NCI-H82 treated with DMSO at 0.1 percent for 48 hours (cell line): ENCODE results near the gene BAZ2A.
"Not testable (repeated sequence)": the region's sequence is repeated elsewhere in the genome, so short reads cannot be mapped to it uniquely, and the experiment has no call there.

Source experiments
- DNase-seq: peaks from one replicate; lab custom pipeline; 2025; ENCODE audit not compliant: unreplicated experiment; lab: John Stamatoyannopoulos, UW

The BAZ2A gene

GRCh38 chr12:56630180-56630632 is at the start of gene BAZ2A:
Gene BAZ2A, minus strand, starts transcription at chr12:56630326. Its CDS starts 12,796 bp downstream, at chr12:56617530.
- peak; percentile 56 for DNase-seq

GRCh38 chr12:56678852-56679251 is 48.7 kb upstream of the BAZ2A start:
- no peak for DNase-seq

- DNase-seq: no peak
Measured at GRCh38 chr12:56677680-56678079, 47.6 kb upstream of the BAZ2A start.

GRCh38 chr12:56676851-56677580 is 46.9 kb upstream of the BAZ2A start:
- no peak for DNase-seq

GRCh38 chr12:56671608-56672007 is 41.5 kb upstream of the BAZ2A start:
- no peak for DNase-seq

- DNase-seq: no peak
Measured at GRCh38 chr12:56670836-56671235, 40.7 kb upstream of the BAZ2A start.

GRCh38 chr12:56668197-56668457 is 38.0 kb upstream of the BAZ2A start:
- no peak for DNase-seq

GRCh38 chr12:56661979-56662638 is 32.0 kb upstream of the BAZ2A start:
- no peak for DNase-seq

- no peak for DNase-seq
Measured at GRCh38 chr12:56661560-56661959, 31.4 kb upstream of the BAZ2A start.

GRCh38 chr12:56658921-56659320 is 28.8 kb upstream of the BAZ2A start:
- DNase-seq: no peak

- no peak for DNase-seq
Measured at GRCh38 chr12:56657416-56658379, 27.6 kb upstream of the BAZ2A start.

GRCh38 chr12:56653781-56654180 is 23.7 kb upstream of the BAZ2A start:
- DNase-seq: not testable (repeated sequence)

GRCh38 chr12:56648023-56648422 is 17.9 kb upstream of the BAZ2A start:
- DNase-seq: not testable (repeated sequence)

- peak; percentile 100 for DNase-seq
Measured at GRCh38 chr12:56645717-56646446, 15.8 kb upstream of the BAZ2A start, which contains the start of gene ATP5F1B. Gene ATP5F1B, minus strand, starts transcription at chr12:56645984. Its CDS starts 21 bp downstream, at chr12:56645963.

- DNase-seq: no peak
Measured at GRCh38 chr12:56645201-56645716, 15.1 kb upstream of the BAZ2A start.

- DNase-seq: no peak
Measured at GRCh38 chr12:56644654-56645053, 14.5 kb upstream of the BAZ2A start.

- DNase-seq: no peak
Measured at GRCh38 chr12:56641219-56641618, 11.1 kb upstream of the BAZ2A start.

GRCh38 chr12:56637621-56638020 is 7.5 kb upstream of the BAZ2A start:
- no peak for DNase-seq

- peak; percentile 99 for DNase-seq
Measured at GRCh38 chr12:56636675-56637540, 6.8 kb upstream of the BAZ2A start.
